HG03025 (cell line): Measurements from ENCODE around the gene SLC19A1.

Experiments used
- ATAC-seq: cut with Tn5 transposase; IDR thresholded peaks from one replicate; pipeline ENCODE4 v1.9.1; 2021; ENCODE audit warnings: mild to moderate bottlenecking, moderate library complexity; ENCODE audit not compliant: unreplicated experiment, low FRiP score

The SLC19A1 gene

GRCh38 chr21:45559216-45560105, 17.2 kb upstream of the SLC19A1 start:
- ATAC-seq: no peak

DNA sequence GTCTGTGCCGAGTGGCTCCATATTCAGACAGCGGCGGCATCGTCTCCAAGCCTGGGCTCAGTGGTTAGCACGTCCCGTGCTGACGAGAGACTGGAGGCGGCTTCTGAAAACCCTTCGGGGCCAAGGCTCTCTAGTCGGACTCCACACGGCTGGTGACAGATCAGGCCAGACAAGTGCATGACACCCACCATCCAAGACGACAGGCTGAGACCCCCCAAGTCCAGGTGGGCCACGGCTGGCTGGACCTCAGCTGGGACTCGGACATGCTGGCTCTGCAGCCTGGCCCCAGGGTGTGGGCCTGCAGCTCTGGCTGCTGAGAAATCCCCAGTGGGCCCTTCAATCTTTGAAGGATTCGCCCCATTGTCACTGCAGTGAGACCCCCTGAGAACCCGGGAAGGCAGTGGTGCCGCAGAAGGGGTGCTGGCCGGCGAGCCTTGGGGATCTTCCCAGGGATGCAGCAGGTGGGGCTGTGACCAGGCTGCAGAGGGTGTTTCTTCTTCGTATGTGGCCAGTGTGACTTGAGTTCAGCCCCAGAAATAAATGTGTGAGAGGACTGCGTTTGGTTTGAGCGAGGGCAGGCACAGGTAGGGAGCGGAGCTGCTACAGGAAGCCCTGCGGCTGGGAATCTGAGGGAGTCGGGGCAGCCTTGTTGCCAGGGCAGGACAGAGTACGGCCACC, 15.9 kb upstream of the SLC19A1 start:
- ATAC-seq: no peak

DNA sequence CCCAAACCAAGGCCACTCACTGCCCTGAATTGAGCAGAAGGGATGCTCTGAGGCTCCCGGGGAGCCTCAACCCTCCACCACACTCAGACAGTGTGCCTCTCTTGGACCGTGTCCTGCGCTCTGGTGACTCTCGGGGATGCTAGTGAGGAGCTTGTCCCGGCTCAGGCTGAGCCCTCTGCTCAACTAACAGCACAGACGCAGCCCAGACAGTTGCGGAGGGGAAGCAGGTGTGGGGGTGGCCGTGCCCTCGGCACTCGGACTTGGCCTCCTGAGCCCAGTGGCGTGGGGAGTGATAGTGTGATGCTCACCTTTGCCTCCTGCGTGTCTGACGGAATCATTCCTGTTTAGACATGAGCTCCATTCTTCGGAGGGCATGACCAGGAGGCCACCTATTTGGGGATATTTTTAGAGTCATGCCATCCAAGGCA, 15.4 kb upstream of the SLC19A1 start:
- no peak for ATAC-seq

- ATAC-seq: no peak
These were observed 14.7 kb upstream of the SLC19A1 start for GRCh38 chr21:45556645-45557615.

DNA sequence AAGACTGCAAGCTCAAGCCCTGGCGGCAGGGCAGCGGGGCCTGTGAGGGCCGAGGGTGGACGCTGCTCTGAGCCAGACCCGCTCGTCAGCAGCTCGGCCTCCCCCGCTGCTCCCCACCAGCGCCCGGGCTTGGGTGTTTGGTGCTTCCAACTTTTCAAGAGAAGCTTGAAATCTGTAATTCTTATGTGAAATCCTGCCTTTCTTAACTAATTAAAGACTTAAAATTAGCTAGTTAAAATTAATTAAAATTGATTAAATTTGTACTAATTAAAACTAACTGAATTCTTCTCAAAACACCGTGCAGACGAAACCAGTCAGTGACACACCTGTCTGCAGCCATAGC, 14.0 kb upstream of the SLC19A1 start:
- ATAC-seq: no peak

DNA sequence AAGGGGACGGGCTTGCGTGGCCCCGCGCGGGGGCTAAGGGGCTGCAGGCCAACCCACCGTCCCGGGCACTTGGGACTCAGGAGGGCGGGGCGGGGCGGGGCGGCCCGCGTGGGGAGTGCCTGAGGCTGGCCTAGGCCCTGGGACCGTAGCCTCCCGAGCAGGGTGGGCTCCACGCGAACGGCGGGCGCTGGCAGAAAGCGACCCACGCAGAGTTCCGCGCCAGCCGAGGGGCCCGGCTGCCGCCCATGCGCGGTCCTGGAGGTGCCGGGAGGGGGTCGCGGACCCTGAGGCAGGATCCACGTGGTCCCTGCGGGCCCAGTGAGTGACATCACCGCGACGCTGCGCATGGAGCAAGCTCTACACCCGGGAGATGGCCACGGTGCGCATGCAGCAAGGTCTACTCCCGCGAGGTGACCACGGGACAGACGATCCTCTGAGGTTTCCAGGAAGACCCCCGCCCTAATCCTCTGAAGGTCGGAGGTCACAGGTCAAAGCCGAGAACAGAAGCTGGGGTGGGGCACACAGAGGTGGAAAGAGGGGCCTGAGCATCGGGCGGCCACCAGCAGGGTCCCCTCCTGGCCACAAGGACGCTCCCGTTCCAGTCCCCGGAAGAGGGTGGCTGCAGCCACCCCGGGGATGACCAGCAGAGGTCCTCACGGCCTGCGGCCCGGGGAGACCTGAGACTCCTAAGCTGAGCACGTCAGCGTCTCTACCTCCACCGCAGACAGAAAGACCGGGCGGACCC, 13.5 kb upstream of the SLC19A1 start:
- ATAC-seq: peak; percentile 45

DNA sequence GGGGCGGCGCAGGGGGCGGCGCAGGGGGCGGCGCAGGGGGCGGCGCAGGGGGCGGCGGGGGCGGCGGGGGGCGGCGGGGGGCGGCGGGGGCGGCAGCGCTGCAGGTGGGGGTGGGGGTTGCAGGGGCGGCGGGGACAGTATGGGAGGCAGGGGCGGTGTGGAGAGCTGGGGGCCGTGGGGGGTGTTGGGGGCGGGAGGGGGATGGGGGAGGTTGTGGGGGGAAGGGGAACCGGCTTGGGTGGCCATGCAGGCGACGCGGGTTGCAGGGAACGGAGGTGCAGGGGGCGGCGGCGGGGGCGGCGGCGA, 13.0 kb upstream of the SLC19A1 start:
- no peak for ATAC-seq

DNA sequence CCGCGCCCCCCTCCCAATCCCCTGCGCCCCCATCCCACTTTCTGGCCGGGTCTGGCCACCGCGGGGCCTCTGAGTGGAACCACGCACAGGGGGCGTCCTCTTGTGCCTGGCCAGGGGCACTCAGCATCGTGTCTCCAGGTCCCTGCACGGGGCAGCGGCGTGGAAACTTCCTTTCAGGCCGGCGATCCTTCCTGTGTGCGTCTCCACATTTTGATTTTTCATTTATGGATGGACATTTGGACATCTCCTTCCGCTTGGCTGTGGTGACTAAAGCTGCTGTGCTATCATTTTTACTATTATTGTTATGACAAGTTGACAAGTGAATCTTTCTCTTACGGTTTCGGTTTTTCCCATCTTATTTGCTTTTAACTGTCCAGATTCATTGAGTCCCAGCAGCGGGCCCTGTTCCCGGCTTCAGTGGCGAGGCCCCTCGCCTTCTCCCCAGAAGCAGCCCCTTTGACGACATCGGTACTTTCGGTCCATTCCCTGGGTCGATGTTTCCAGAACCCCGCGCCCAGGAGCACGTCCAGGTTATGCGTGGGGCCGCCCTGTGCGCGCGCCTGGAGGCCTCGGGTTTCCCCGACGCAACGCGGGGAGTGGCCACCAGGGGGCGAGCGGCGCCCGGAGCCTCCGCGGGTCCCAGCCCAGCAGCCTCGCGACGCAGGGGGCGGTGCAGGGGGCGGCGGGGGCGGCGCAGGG, 12.4 kb upstream of the SLC19A1 start:
- no peak for ATAC-seq

- ATAC-seq: no peak
These were observed 10.6 kb upstream of the SLC19A1 start for GRCh38 chr21:45552696-45553391.

DNA sequence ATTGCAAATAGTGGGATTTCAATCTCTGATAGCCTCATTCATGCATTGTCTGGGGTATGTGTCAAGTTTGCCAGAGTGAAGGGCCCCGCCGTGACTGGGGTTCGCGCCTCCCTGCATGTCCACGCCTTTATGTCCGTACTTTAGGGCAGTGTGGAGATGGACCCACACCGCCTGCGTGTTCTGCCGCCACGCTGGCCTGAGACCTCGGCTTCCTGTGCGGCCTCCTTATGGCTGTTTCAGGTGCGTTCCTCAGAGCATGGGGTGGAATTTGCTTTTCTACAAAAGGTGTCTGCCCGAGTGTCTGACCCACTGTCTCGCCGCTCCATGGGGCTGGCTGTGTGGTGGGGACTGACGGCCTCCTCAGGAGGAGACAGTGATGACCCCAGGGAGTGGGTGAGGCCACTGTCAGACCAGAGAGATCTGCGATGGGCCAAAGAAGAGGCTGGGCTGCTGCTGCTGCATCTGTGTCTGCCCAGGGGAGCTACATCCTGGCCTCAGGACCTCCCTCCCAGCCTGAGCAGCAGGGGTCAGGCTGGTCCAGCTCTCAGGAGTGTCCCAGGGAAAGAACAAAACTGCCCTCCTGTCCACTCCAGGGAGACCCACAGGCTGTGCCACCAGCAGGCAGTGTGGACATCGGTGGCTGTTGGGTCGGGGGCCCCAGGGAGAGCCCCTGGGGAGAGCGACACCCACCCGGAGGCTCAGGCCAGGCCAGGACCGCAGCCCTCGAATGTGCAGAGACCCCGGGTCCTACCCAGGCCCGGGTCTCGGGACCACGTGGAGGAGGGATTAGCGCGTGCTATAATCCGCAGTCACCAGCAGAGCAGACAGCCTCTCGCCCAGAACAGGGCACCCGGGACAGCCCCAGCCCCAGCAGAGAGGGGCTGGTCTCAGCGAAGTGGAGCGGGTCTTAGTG, 9.8 kb upstream of the SLC19A1 start:
- ATAC-seq: no peak

- ATAC-seq: no peak
These were observed 9.1 kb upstream of the SLC19A1 start for GRCh38 chr21:45551316-45551715.

- no peak for ATAC-seq
These were observed 8.4 kb upstream of the SLC19A1 start for GRCh38 chr21:45550522-45551210.

- ATAC-seq: no peak
These were observed 7.6 kb upstream of the SLC19A1 start for GRCh38 chr21:45549626-45550463.

GRCh38 chr21:45548711-45549491, 6.7 kb upstream of the SLC19A1 start:
- no peak for ATAC-seq

GRCh38 chr21:45547545-45547900, 5.3 kb upstream of the SLC19A1 start:
- ATAC-seq: no peak
